Stimulated activated CD8-positive, alpha-beta memory T cell treated with anti-CD3 and anti-CD28 coated beads, Interleukin-12 subunit alpha, Interleukin-12 subunit beta, amount 100 ng/mL, for 4 hours (primary cell): ENCODE data around the gene ANO2.
"Not testable (repeated sequence)": the region's sequence is repeated elsewhere in the genome, so short reads cannot be mapped to it uniquely, and the experiment has no call there.

Source experiments
- DNase-seq: peaks from one replicate; pipeline ENCODE4 v3.0.0-alpha.2; 2020; ENCODE audit warnings: low read depth

Gene ANO2

GRCh38 chr12:5720381-5721005 lies 224.6 kb downstream of the ANO2 start:
- no peak for DNase-seq

GRCh38 chr12:5718680-5719079 lies 226.4 kb downstream of the ANO2 start:
- no peak for DNase-seq

GRCh38 chr12:5718073-5718472 lies 227.0 kb downstream of the ANO2 start:
- DNase-seq, result no peak

GRCh38 chr12:5716976-5717375 lies 228.1 kb downstream of the ANO2 start:
- no peak for DNase-seq

GRCh38 chr12:5716201-5716600 lies 228.9 kb downstream of the ANO2 start:
- no peak for DNase-seq

- no peak for DNase-seq
These were observed 230.0 kb downstream of the ANO2 start for GRCh38 chr12:5715021-5715420.

- DNase-seq, result no peak
These were observed 231.4 kb downstream of the ANO2 start for GRCh38 chr12:5713599-5714081.

- no peak for DNase-seq
These were observed 234.7 kb downstream of the ANO2 start for GRCh38 chr12:5710260-5710878.

- no peak for DNase-seq
These were observed 236.7 kb downstream of the ANO2 start for GRCh38 chr12:5708371-5708770.

GRCh38 chr12:5706247-5706646 lies 238.8 kb downstream of the ANO2 start:
- DNase-seq, result no peak

GRCh38 chr12:5705791-5706190 lies 239.3 kb downstream of the ANO2 start:
- no peak for DNase-seq

- DNase-seq, result no peak
These were observed 250.2 kb downstream of the ANO2 start for GRCh38 chr12:5694759-5695409.

- DNase-seq, result no peak
These were observed 252.2 kb downstream of the ANO2 start for GRCh38 chr12:5692850-5693249.

GRCh38 chr12:5691943-5692342 lies 253.1 kb downstream of the ANO2 start:
- DNase-seq, result no peak

- no peak for DNase-seq
These were observed 254.8 kb downstream of the ANO2 start for GRCh38 chr12:5690240-5690639.

GRCh38 chr12:5689773-5690172 lies 255.3 kb downstream of the ANO2 start:
- no peak for DNase-seq

GRCh38 chr12:5688226-5688625 lies 256.8 kb downstream of the ANO2 start:
- DNase-seq, result no peak

GRCh38 chr12:5685935-5686334 lies 259.1 kb downstream of the ANO2 start:
- no peak for DNase-seq

GRCh38 chr12:5684989-5685388 lies 260.1 kb downstream of the ANO2 start:
- no peak for DNase-seq

GRCh38 chr12:5682581-5682980 lies 262.5 kb downstream of the ANO2 start:
- DNase-seq, result no peak

GRCh38 chr12:5678176-5678575 lies 266.9 kb downstream of the ANO2 start:
- DNase-seq, result no peak

- DNase-seq, result not testable (repeated sequence)
These were observed 275.4 kb downstream of the ANO2 start for GRCh38 chr12:5669624-5670023.

- no peak for DNase-seq
These were observed 279.4 kb downstream of the ANO2 start for GRCh38 chr12:5665615-5666014.
